Natural killer cell (primary cell): ENCODE results near the gene ST3GAL4. TPM values are rescaled to one million over a fixed set of nuclear protein-coding genes. Genes with fewer than 3 reads are reported as not detected.
A peak's percentile ranks its signal among the peaks of the same experiment; 100 is the strongest.

ENCODE experiments used
- ATAC-seq, 3 donors: fragments of 150-1000 bp in 2 of 3; fragments of 200-7000 bp in 1 of 3; cut with Tn5 transposase; 1 replicate in 1 of 3; 2 replicates in 2 of 3; pipeline ENCODE4 v1.10.0; 2021; ENCODE audit warnings: mild to moderate bottlenecking in 2 of 3, moderate library complexity in 2 of 3
- DNase-seq, 2 donors: peaks; one replicate each; pipeline versions ENCODE4 v3.0.0 to v3.0.0-alpha.2; 2013 to 2021; ENCODE audit warnings: mixed read lengths in 1 of 2
- H3K27ac ChIP-seq: one replicate; pipeline ENCODE4 v1.5.1; 2013; ENCODE audit warnings: mild to moderate bottlenecking, low read length
- H3K27me3 ChIP-seq: one replicate; pipeline ENCODE4 v1.6.1; 2013; ENCODE audit warnings: low read length; ENCODE audit not compliant: control insufficient read depth, insufficient read depth
- H3K36me3 ChIP-seq: one replicate; pipeline ENCODE4 v1.6.1; 2013; ENCODE audit warnings: low read length; ENCODE audit not compliant: control insufficient read depth, insufficient read depth
- H3K4me1 ChIP-seq: one replicate; pipeline ENCODE4 v1.6.1; 2013; ENCODE audit warnings: low read length; ENCODE audit not compliant: control insufficient read depth, insufficient read depth
- H3K4me3 ChIP-seq: one replicate; pipeline ENCODE4 v1.5.1; 2013; ENCODE audit warnings: low read length
- H3K9me3 ChIP-seq: one replicate; pipeline ENCODE4 v1.6.1; 2013; ENCODE audit warnings: low read length; ENCODE audit not compliant: control insufficient read depth, insufficient read depth
- H3K27ac Mint-ChIP-seq, 2 donors: one replicate each; pipeline ENCODE4 v1.8.0; 2022; ENCODE audit warnings: mild to moderate bottlenecking in 2 of 2, mixed read lengths in 2 of 2, moderate library complexity in 1 of 2
- H3K27me3 Mint-ChIP-seq, 2 donors: one replicate each; pipeline ENCODE4 v1.8.0; 2022; ENCODE audit warnings: low read depth in 2 of 2, mixed read lengths in 2 of 2
- H3K36me3 Mint-ChIP-seq: one replicate; pipeline ENCODE4 v1.8.0; 2022; ENCODE audit warnings: mixed read lengths
- H3K4me1 Mint-ChIP-seq, 2 donors: one replicate each; pipeline ENCODE4 v1.8.0; 2022; ENCODE audit warnings: mixed read lengths in 2 of 2
- H3K4me3 Mint-ChIP-seq: one replicate; pipeline ENCODE4 v1.8.0; 2022; ENCODE audit warnings: mild to moderate bottlenecking, moderate library complexity, mixed read lengths
- H3K9me3 Mint-ChIP-seq, 2 donors: one replicate each; pipeline ENCODE4 v1.8.0; 2022; ENCODE audit warnings: mixed read lengths in 2 of 2
- CTCF ChIP-seq: fragments of 200-600 bp; IDR thresholded peaks from one replicate; pipeline ENCODE4 v1.8.0; 2022; ENCODE audit warnings: antibody characterized with exemption
- WGBS: methylation state at CpG from one replicate; pipeline ENCODE4 v1.1.7; 2013; ENCODE audit warnings: missing lambda C conversion rate; ENCODE audit not compliant: insufficient coverage; 5-methylcytosine and 5-hydroxymethylcytosine counted together
- intact Hi-C: fragments of 100-400 bp; cut with micrococcal nuclease; formaldehyde crosslinking; loops from one replicate; pipeline ENCODE4 v1.14.2; 2022
- total RNA-seq, 4 donors: library from RNA; stranded (reverse); fragments of 120-200 nt in 1 of 4; gene quantifications; one replicate each; pipeline versions ENCODE4 v1.2.3 to v1.2.4, GENCODE V29; 2013 to 2022

Gene ST3GAL4
- total RNA-seq, 3 donors from 2014 or later (not counting 1 experiment from before 2014, with no cell fraction given): 43.3 to 57.6 (median 47.3) TPM

GRCh38 chr11:126331286-126331685 lies 24.2 kb upstream of the ST3GAL4 start:
- TF ChIP-seq CTCF: no peak
- H3K27ac ChIP-seq: peak overlapping the region; percentile 85
- peaks cover 79 to 80% of the 10 kb centered on the region in 2 donors for H3K4me1 Mint-ChIP-seq
- no peaks in the 10 kb centered on the region for H3K9me3 ChIP-seq
- intact Hi-C loops: loop anchor here (5.0 kb wide), 1 partner anchor 819 kb away; no protein-coding TSS in a partner anchor
- H3K36me3 Mint-ChIP-seq: no peaks in the 10 kb centered on the region
- ATAC-seq (no peak), DNase-seq (no peak)
- WGBS: 96% methylated on average over 13 of the region's 13 CpGs
- peak overlapping the region; percentile 80 for H3K4me3 Mint-ChIP-seq
- no peaks in the 10 kb centered on the region for H3K9me3 Mint-ChIP-seq
- H3K4me1 ChIP-seq: peaks cover 80% of the 10 kb centered on the region
- H3K36me3 ChIP-seq: peaks cover 2% of the 10 kb centered on the region
- peak overlapping the region; percentile 88 to 97 for H3K27ac Mint-ChIP-seq
- no peaks in the 10 kb centered on the region for H3K27me3 ChIP-seq
- H3K4me3 ChIP-seq: no peak overlapping the region
- H3K27me3 Mint-ChIP-seq: no peaks in the 10 kb centered on the region

GRCh38 chr11:126332221-126332711 lies 23.2 kb upstream of the ST3GAL4 start:
- peaks cover 2% of the 10 kb centered on the region for H3K36me3 ChIP-seq
- Mint-ChIP-seq H3K27ac (peak overlapping the region; percentile 88 to 97), H3K27me3 (no peaks in the 10 kb centered on the region), H3K4me3 (peak overlapping the region; percentile 80), H3K4me1 (peaks cover 84% of the 10 kb centered on the region in 2 donors), H3K36me3 (no peaks in the 10 kb centered on the region), H3K9me3 (no peaks in the 10 kb centered on the region)
- TF ChIP-seq CTCF: no peak
- peak overlapping the region; percentile 85 for H3K27ac ChIP-seq
- DNase-seq (peak; percentile 65), ATAC-seq (peak; percentile 69 to 90 (median 80))
- no peak overlapping the region for H3K4me3 ChIP-seq
- H3K27me3 ChIP-seq: no peaks in the 10 kb centered on the region
- peaks cover 90% of the 10 kb centered on the region for H3K4me1 ChIP-seq
- H3K9me3 ChIP-seq: no peaks in the 10 kb centered on the region
- WGBS: 58% methylated on average over 4 of the region's 5 CpGs
- intact Hi-C loops: loop anchor here (5.0 kb wide), 1 partner anchor 820 kb away; no protein-coding TSS in a partner anchor

- peaks cover 3% of the 10 kb centered on the region for H3K36me3 ChIP-seq
- H3K36me3 Mint-ChIP-seq: no peaks in the 10 kb centered on the region
Observed at GRCh38 chr11:126333142-126333541, 22.3 kb upstream of the ST3GAL4 start.

More at GRCh38 chr11:126333142-126333541, 22.3 kb upstream of the ST3GAL4 start:
- ATAC-seq (no peak), DNase-seq (no peak)
- Histone ChIP-seq H3K9me3 (no peaks in the 10 kb centered on the region), H3K4me1 (peaks cover 89% of the 10 kb centered on the region), H3K27ac (no peak overlapping the region), H3K27me3 (no peaks in the 10 kb centered on the region), H3K4me3 (no peak overlapping the region)
- no peaks in the 10 kb centered on the region for H3K9me3 Mint-ChIP-seq
- no peaks in the 10 kb centered on the region for H3K27me3 Mint-ChIP-seq
- H3K27ac Mint-ChIP-seq: peak overlapping the region; percentile 88 to 97
- intact Hi-C loops: loop anchor here (5.0 kb wide), 1 partner anchor 821 kb away; no protein-coding TSS in a partner anchor
- WGBS: 97% methylated on average over 7 of the region's 7 CpGs
- peaks cover 75 to 82% of the 10 kb centered on the region in 2 donors for H3K4me1 Mint-ChIP-seq
- H3K4me3 Mint-ChIP-seq: peak overlapping the region; percentile 80
- TF ChIP-seq CTCF: no peak
